Suprapubic skin (tissue), 4 donors: Measurements from ENCODE around the gene CHST11.

Source experiments
- CTCF ChIP-seq, 2 donors: fragments of 200-600 bp in 1 of 2; fragments of 450-650 bp in 1 of 2; sonication (generic) in 1 of 2; IDR thresholded peaks; one replicate each; pipeline ENCODE4 v1.5.1; 2016 to 2019; ENCODE audit warnings: antibody characterized with exemption in 2 of 2, mild to moderate bottlenecking in 1 of 2, moderate library complexity in 1 of 2
- EP300 ChIP-seq: sonication (generic); formaldehyde crosslinking; IDR thresholded peaks from one replicate; pipeline ENCODE4 v1.6.1; 2017; ENCODE audit warnings: antibody characterized with exemption
- POLR2A ChIP-seq, 2 donors: fragments of 450-650 bp; IDR thresholded peaks; one replicate each; pipeline ENCODE4 v1.6.1; 2017; ENCODE audit warnings: antibody characterized with exemption in 2 of 2, mild to moderate bottlenecking in 2 of 2, moderate library complexity in 2 of 2
- POLR2AphosphoS5 ChIP-seq, 3 donors: sonication (generic); formaldehyde crosslinking; IDR thresholded peaks; one replicate each; pipeline ENCODE4 v1.6.1; 2017; ENCODE audit warnings: antibody characterized with exemption in 3 of 3

GRCh38 chr12:104508752-104509446 is 52.2 kb downstream of the CHST11 start:
- TF ChIP-seq CTCF (IDR thresholded peaks at IDR 0.05), result no peak
- no peak for TF ChIP-seq POLR2A (IDR thresholded peaks at IDR 0.05)
- no peak for TF ChIP-seq EP300
- TF ChIP-seq POLR2AphosphoS5 (IDR thresholded peaks at IDR 0.05), result no peak
